Raji (cell line): Measurements from ENCODE around the gene HDAC11.

Source experiments
- POLR2A ChIP-seq: IDR thresholded peaks from 2 replicates; pipeline ENCODE4 v1.6.1; 2011; ENCODE audit warnings: low read depth, low read length, control low read depth; ENCODE audit not compliant: insufficient read depth

The HDAC11 gene

DNA sequence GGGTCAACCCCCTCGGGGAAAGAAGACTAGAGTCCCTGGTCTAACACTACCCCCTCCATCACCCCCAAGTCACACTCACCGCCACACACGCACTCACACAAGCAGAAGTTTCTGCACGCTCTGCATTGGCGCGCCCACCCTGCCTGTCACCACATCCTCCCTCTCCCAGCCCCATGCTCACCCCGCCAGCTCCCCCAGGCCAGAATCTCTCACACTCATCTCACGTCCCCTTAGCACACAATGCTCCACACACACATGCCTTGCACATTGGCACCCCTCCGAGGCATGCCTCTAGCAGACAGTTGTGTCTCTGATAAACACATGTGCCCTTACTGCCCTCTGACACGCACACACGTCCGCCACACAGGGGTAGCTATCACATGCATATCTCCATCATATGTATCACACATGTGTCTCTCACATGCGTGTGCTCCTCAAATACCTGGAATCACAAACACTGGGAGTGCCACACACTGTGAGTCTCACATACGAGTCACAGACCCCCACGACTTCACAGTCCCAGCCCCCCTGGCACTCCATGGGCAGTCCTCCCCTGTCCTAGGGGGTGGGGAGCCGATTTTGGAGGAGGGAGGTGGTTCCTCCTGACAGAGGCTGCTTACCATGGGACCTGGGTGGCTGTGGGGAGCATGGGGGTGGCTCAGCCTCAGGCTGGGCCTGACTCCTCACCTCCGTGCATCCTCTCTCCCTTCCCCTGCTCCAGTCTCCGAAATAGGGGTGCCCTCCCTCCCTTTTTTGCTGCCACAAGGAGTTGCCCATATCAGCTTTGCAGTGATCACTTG, 69.7 kb downstream of the HDAC11 start:
- TF ChIP-seq POLR2A = no peak

DNA sequence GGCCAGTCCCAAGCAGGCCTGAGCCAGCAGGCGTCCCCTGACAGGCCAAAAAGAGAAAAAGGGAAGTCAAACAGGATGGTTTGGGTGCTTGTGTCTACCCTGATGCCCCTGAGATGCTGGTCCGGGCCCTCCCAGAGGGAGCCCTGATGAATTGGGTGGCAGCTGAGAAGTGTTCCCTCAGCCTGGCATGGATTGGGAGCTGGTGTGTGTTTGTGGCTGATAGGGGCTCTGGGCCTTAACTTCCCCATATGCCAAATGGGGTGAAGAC, 70.3 kb downstream of the HDAC11 start:
- no peak for TF ChIP-seq POLR2A

DNA sequence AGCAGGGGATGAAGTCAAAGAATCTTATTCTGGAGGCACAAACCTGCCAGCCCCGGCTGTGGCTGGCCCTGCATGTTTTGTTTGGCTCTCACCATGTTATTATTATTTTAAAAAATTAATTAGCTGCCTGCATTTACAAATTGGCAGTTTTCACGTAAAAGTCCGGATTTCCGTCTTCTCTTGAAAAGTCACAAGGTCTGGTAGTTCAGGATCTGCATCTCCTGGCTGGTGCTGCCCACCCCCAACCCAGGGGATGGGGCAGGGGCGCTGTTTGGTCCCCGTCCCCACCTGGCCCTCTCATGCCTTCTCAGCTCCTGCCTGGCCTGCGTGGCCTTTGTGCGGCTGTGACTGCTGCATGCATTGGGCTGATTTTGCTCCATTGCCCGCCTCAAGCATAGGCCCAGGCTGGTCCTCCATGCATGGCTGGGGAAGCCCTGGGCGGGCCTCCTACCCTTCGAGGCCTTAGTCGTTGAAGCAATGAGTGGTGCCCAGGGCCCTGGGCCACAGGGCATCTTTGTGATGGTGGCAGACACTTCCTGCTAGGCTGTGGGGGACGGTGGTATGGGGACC, 70.8 kb downstream of the HDAC11 start:
- TF ChIP-seq POLR2A = no peak

DNA sequence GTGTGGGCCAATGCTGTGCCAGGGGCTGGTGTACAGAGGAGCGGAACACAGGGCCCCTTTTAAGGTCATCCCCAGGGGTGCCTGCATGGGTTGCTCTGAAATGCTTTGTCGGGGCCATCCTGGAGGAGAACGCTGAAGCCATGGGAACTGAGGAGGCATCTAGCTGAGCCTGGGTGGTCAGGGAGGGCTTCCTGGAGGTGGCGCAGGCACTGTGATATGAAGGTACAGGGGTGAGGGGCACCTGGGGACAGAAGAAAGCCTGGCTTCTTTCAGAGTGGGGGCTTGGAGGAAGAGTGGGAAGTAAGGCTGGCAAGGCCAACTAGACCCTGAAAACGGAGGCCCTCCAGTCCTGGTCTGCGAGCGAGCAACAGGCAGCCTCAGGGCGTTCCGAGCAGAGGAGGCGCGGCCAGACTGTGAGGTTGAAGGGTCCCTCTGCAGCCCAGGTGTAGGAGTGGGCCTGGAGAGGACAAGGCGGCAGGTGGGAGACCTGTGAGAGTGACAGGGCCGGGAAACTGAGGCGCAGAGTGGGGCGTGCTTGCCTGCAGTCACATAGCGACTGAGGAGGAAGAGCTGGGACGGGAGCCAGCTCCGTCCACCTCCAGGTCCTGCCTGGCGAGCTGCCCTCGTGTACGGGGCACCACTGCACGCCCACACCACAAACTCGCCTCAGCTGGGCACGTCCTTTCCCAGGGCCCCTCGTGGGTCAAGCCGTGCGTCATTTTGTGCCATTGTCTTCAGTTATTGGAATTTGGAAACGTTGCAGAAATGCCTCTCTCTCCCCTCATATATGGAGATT, 72.9 kb downstream of the HDAC11 start:
- TF ChIP-seq POLR2A = no peak

DNA sequence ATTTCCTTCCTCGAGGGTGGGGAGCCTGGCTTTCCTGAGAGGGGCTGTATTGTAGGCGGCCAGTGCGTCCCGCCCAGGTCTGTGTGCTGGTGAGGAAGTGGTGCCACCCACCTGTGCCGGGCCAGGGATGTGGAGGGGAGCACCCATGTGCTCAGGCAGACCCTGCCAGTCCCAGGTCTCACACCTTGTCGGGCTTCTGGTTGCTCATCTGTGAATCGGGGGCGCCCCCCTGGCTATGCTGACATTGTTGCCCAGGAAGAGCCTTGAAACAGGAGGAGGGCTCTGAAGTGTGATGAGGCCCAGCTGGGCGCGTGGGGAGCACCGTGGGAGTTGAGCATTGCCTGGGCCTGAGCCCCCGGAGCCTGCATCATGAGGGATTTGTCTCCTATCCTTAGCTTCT, 73.6 kb downstream of the HDAC11 start:
- TF ChIP-seq POLR2A = no peak

DNA sequence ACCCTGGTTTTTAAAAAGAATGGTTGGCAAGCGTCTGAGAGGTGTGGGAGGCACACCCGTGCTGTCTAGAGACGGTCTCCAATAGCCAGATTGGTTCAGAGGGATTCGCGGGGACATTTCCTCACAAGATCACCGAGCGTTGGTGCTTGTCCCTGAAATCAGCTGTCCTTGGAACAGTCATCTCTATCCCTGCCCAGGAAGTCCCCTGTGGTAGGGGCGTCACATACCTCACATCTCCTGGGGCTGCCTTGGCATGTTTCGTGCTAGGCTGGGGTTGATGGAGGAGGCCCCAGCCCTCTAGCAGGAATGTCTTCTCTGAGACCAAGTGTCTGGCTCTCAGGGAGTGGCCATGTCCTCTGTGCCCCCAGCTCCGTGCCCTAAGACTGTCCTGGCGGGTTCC, 75.6 kb downstream of the HDAC11 start:
- TF ChIP-seq POLR2A = no peak
